GM21723 (cell line): ENCODE results near the gene BMPR2.
"Not testable (repeated sequence)": the region's sequence is repeated elsewhere in the genome, so short reads cannot be mapped to it uniquely, and the experiment has no call there.

Experiments
- ATAC-seq: cut with Tn5 transposase; IDR thresholded peaks from one replicate; pipeline ENCODE4 v1.9.1; 2021; ENCODE audit warnings: mild to moderate bottlenecking, moderate library complexity; ENCODE audit not compliant: unreplicated experiment

Gene BMPR2

GRCh38 chr2:202444000-202444399 is 67.9 kb downstream of the BMPR2 start:
- no peak for ATAC-seq

GRCh38 chr2:202449344-202449743 is 73.2 kb downstream of the BMPR2 start:
- no peak for ATAC-seq

- ATAC-seq, result no peak
These were observed 74.7 kb downstream of the BMPR2 start for GRCh38 chr2:202450785-202451184.

- ATAC-seq, result no peak
These were observed 76.6 kb downstream of the BMPR2 start for GRCh38 chr2:202452744-202453143.

DNA sequence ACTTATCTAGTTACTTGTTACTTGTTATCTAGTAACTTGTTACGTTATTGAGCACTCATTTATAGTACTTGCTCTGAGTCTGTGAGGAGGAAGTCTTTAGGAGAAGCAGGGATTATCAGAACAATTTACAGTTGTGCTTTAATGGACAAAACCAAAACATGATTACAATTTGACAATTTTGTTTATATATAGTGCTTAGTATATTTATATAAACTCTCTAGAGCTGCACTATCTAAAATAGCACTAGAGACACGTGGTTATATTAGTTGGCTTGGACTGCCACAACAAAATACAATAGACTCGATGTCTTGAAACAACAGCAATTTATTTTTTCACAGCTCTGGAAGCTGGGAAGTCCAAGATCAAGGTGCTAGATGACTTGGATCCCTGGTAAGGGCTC is 78.4 kb downstream of the BMPR2 start:
- no peak for ATAC-seq

DNA sequence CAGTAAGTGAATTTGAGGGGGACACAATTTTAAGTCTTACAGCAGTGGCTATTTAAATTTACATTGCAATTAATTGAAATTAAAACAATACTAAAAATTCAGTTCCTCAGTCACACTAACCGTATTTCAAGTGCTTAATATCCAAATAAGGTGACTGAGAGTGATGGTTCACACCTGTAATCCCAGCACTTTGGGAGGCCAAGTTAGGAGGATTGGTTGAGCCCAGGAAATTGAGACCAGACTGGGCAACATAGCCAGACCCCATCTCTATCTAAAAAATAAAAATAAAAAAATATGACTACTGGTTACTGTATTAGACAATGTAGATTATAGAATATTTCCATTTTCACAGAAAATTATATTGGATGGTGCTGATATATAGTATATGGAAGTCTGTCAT is 79.0 kb downstream of the BMPR2 start:
- no peak for ATAC-seq

DNA sequence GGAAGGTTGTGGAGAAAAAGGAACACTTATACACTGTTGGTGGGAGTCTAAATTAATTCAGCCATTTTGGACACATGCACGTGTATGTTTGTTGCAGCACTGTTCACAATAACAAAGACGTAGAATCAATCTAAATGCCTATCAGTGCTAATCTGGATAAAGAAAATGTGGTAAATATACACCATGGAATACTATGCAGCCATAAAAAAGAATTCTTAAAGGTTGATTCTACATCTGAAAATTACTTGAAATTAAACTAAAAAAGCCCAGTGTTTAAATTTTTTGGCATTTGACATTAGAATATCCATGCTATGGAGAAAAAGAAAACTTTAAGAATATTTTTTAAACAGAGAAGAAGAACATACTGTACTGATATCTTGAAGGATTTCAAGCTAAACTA is 84.0 kb downstream of the BMPR2 start:
- no peak for ATAC-seq

GRCh38 chr2:202479090-202479489 is 103.0 kb downstream of the BMPR2 start:
- ATAC-seq, result no peak

DNA sequence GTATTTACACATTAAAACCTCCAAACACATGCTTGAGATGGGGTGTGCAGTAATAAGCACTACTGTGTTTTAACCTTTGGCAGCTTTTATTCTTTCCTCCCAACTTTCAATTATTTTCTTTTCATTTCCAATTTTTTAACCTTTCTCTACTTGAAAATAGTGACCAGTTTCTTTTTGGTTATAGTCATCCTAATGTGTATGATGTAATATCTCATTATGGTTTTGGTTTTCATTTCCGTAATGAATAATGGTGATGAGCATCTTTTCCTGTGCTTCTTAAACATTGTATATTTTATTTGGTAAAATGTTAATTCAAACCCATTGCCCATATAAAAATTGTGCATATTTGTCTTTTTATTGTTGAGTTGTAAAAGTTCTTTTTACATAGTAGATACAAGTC is 103.5 kb downstream of the BMPR2 start:
- no peak for ATAC-seq

- ATAC-seq, result no peak
These were observed 110.2 kb downstream of the BMPR2 start for GRCh38 chr2:202486351-202486750.

DNA sequence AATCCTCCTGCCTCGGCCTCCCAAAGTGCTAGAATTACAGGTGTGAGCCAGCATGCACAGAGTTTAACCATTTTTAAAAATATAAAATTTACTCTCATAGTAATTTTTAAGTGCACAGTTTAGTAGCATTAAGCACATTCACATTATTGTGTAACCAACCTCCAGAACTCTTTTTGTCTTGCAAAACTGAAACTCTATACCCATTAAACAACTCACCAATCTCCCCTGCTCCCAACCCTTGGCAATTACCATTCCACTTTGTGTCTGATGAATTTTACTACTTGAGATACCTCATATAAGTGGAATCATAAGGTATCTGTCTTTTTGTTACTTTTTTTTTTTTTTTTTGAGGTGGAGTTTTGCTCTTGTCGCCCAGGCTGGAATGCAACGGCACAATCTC is 112.5 kb downstream of the BMPR2 start:
- no peak for ATAC-seq

DNA sequence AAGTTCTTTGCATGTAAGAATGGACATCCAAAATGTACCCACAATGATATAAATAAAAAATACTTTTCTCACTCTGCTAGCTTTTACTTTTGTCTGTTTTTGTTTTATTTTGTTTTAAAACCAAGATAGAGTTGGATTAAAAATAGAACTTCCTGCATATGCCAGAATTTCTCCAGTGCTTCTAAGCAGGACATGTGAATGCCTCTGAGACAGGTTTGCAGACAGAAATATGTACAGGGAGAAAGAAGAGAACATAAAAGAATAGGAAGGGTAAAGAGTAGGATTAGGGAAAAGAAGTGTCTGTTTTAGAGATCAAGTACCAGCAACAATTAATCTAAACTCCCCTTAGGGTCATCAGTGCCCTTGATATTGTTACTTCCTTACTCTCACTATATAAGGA is 114.4 kb downstream of the BMPR2 start:
- ATAC-seq, result no peak

- ATAC-seq, result no peak
These were observed 115.4 kb downstream of the BMPR2 start for GRCh38 chr2:202491514-202491913.

GRCh38 chr2:202494300-202495229 is 118.4 kb downstream of the BMPR2 start:
- no peak for ATAC-seq

- ATAC-seq, result no peak
These were observed 119.1 kb downstream of the BMPR2 start for GRCh38 chr2:202495230-202495604.

DNA sequence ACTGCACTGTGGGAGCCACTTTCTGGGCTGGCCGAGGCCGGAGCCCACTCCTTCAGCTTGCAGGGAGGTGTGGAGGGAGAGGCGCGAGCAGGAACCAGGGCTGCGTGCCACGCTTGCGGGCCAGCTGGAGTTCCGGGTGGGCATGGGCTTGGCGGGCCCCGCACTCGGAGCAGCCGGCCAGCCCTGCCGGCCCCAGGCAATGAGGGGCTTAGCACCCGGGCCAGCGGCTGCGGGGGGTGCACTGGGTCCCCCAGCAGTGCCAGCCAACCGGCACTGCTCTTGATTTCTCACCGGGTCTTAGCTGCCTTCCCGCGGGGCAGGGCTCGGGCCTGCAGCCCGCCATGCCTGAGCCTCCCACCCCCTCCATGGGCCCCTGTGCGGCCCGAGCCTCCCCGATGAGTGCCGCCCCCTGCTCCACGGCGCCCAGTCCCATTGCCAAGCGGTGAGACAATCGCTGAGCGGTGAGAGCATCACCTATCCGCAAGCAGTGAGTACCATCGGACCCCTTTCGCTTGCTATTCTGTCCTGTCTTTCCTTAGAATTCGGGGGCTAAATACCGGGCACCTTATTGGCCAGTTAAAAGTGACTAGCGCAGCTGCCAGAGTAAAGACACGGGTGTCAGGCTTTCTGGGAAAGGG is 120.8 kb downstream of the BMPR2 start:
- not testable (repeated sequence) for ATAC-seq

- not testable (repeated sequence) for ATAC-seq
These were observed 121.3 kb downstream of the BMPR2 start for GRCh38 chr2:202497473-202497866.

DNA sequence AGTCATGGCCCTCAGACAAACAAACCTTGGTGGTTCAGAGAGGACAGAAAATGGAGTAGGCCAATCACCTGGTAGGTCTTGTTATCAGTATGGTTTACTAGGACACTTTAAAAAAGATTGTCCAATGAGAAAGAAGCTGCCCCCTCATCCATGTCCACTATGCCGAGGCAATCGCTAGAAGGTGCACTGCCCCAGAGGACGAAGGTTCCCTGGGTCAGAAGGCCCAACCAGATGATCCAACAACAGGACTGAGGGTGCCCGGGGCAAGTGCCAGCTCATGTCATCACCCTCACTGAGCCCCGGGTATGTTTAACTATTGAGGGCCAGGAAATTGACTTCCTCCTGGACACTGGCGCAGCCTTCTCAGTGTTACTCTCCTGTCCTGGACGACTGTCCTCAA is 123.7 kb downstream of the BMPR2 start:
- not testable (repeated sequence) for ATAC-seq

DNA sequence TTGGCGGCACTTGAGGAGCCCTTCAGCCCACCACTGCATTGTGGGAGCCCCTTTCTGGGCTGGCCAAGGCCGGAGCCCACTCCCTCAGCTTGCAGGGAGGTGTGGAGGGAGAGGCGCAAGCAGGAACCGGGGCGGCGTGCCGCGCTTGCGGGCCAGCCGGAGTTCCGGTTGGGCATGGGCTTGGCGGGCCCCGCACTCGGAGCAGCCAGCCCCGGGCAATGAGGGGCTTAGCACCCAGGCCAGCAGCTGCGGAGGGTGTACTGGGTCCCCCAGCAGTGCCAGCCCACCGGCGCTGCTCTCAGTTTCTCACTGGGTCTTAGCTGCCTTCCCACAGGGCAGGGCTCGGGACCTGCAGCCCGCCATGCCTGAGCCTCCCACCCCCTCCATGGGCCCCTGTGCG is 127.1 kb downstream of the BMPR2 start:
- not testable (repeated sequence) for ATAC-seq

GRCh38 chr2:202508686-202509085 is 132.6 kb downstream of the BMPR2 start:
- no peak for ATAC-seq

GRCh38 chr2:202510911-202511310 is 134.8 kb downstream of the BMPR2 start:
- no peak for ATAC-seq

GRCh38 chr2:202512176-202512575 is 136.0 kb downstream of the BMPR2 start:
- ATAC-seq, result no peak
